B cell (primary cell): ENCODE measurements around the gene CCDC57. TPM values are rescaled to one million over a fixed set of nuclear protein-coding genes. Genes with fewer than 3 reads are reported as not detected.

Experiments
- ATAC-seq: fragments of 200-7000 bp; cut with Tn5 transposase; one replicate; pipeline ENCODE4 v1.10.0; 2021; ENCODE audit warnings: low read depth, mild to moderate bottlenecking, moderate number of reproducible peaks, moderate library complexity
- CTCF ChIA-PET: fragments of 350-600 bp; sonication (Branson Sonifier 250); formaldehyde crosslinking; loops from one replicate; lab custom pipeline; 2021; ENCODE audit warnings: antibody characterized with exemption, inconsistent platforms; lab: Charles Lee
- POLR2A ChIA-PET: fragments of 350-600 bp; sonication (Branson Sonifier 250); formaldehyde crosslinking; loops from one replicate; lab custom pipeline; 2021; ENCODE audit warnings: antibody characterized with exemption; lab: Charles Lee
- DNase-seq: peaks from one replicate; pipeline ENCODE4 v3.0.0; 2013
- H2AFZ ChIP-seq: 2 replicates; pipeline ENCODE4 v1.6.1; 2012; ENCODE audit warnings: mild to moderate bottlenecking, low read depth, low read length; ENCODE audit not compliant: insufficient read depth, poor library complexity, severe bottlenecking
- H3K27ac ChIP-seq, 2 donors: 1 replicate in 1 of 2; 2 replicates in 1 of 2; pipeline ENCODE4 v1.5.1; 2012 to 2013; ENCODE audit warnings: low read length in 2 of 2, mild to moderate bottlenecking in 2 of 2, moderate library complexity in 1 of 2
- H3K27me3 ChIP-seq, 4 experiments: fragments of 200-600 bp in 1 of 4; sonication (generic) in 1 of 4; replicated peaks in 1 of 4; 1 replicate in 2 of 4; 2 replicates in 2 of 4; pipeline versions ENCODE4 v1.6.1 to v1.7.0; 2013 to 2016; ENCODE audit warnings: low read length in 3 of 4, mild to moderate bottlenecking in 2 of 4, mixed read lengths in 1 of 4, moderate library complexity in 1 of 4; ENCODE audit not compliant: insufficient read depth in 4 of 4, control insufficient read depth in 3 of 4; ENCODE audit errors: control extremely low read depth in 1 of 4
- H3K36me3 ChIP-seq, 2 experiments: replicated peaks in 1 of 2; 1 replicate in 1 of 2; 2 replicates in 1 of 2; pipeline versions ENCODE4 v1.6.1 to v1.7.1; 2013; ENCODE audit warnings: low read length in 1 of 2; ENCODE audit not compliant: insufficient read depth in 2 of 2, control insufficient read depth in 1 of 2; ENCODE audit errors: control extremely low read depth in 1 of 2, extremely low read depth in 1 of 2
- H3K4me1 ChIP-seq, 2 donors: fragments of 200-600 bp in 1 of 2; sonication (generic) in 1 of 2; 1 replicate in 1 of 2; 2 replicates in 1 of 2; pipeline versions ENCODE4 v1.5.1 to v1.6.1; 2013 to 2017; ENCODE audit warnings: low read length in 2 of 2; ENCODE audit not compliant: control insufficient read depth in 2 of 2, insufficient read depth in 2 of 2
- H3K4me2 ChIP-seq: replicated peaks from 2 replicates; pipeline ENCODE3; 2012; ENCODE audit warnings: mild to moderate bottlenecking, low read depth, low read length; ENCODE audit not compliant: poor library complexity, severe bottlenecking
- H3K4me3 ChIP-seq, 5 experiments: fragments of 200-600 bp in 1 of 5; sonication (generic) in 1 of 5; 1 replicate in 3 of 5; 2 replicates in 2 of 5; pipeline versions ENCODE4 v1.5.1 to v1.7.0; 2011 to 2016; ENCODE audit warnings: low read length in 4 of 5, mild to moderate bottlenecking in 4 of 5, low read depth in 2 of 5, control low read depth in 1 of 5, moderate library complexity in 1 of 5; ENCODE audit not compliant: insufficient read depth in 1 of 5; ENCODE audit errors: control extremely low read depth in 1 of 5, extremely low read depth in 1 of 5
- H3K79me2 ChIP-seq: fragments of 200-600 bp; sonication (generic); one replicate; pipeline ENCODE4 v1.6.0; 2016; ENCODE audit warnings: low read length; ENCODE audit not compliant: control insufficient read depth, insufficient read depth
- H3K9ac ChIP-seq: fragments of 200-600 bp; sonication (generic); 2 replicates; pipeline ENCODE4 v1.6.1; 2017; ENCODE audit warnings: mild to moderate bottlenecking, low read length, moderate library complexity
- H3K9me3 ChIP-seq, 3 donors: one replicate each; pipeline versions ENCODE4 v1.6.1 to v1.7.1; 2013; ENCODE audit warnings: low read length in 2 of 3; ENCODE audit not compliant: control insufficient read depth in 2 of 3, insufficient read depth in 1 of 3; ENCODE audit errors: control extremely low read depth in 1 of 3
- H4K20me1 ChIP-seq: 2 replicates; pipeline ENCODE4 v1.6.0; 2012; ENCODE audit warnings: mild to moderate bottlenecking, low read length; ENCODE audit not compliant: insufficient read depth, control insufficient read depth, poor library complexity, severe bottlenecking
- H3K27ac Mint-ChIP-seq: one replicate; pipeline ENCODE4 v1.8.0; 2021; ENCODE audit warnings: mixed read lengths
- H3K27me3 Mint-ChIP-seq: one replicate; pipeline ENCODE4 v1.8.0; 2021; ENCODE audit warnings: mixed read lengths
- H3K4me1 Mint-ChIP-seq: one replicate; pipeline ENCODE4 v1.8.0; 2021; ENCODE audit warnings: mixed read lengths
- H3K4me3 Mint-ChIP-seq: one replicate; pipeline ENCODE4 v1.8.0; 2021; ENCODE audit warnings: mixed read lengths
- H3K9me3 Mint-ChIP-seq: one replicate; pipeline ENCODE4 v1.8.0; 2022; ENCODE audit warnings: mixed read lengths; ENCODE audit not compliant: insufficient read depth
- CTCF ChIP-seq: fragments of 200-600 bp; IDR thresholded peaks from one replicate; pipeline ENCODE4 v1.8.0; 2022; ENCODE audit warnings: antibody characterized with exemption, mild to moderate bottlenecking
- EZH2 ChIP-seq: IDR thresholded peaks from 2 replicates; pipeline ENCODE4 v1.6.1; 2012; ENCODE audit warnings: borderline replicate concordance, low read depth, mild to moderate bottlenecking, moderate library complexity, low read length; ENCODE audit not compliant: insufficient read depth, poor library complexity, severe bottlenecking
- WGBS: methylation state at CpG from one replicate; pipeline ENCODE4 v1.1.5; 2013; ENCODE audit warnings: missing lambda C conversion rate; ENCODE audit not compliant: insufficient coverage; 5-methylcytosine and 5-hydroxymethylcytosine counted together
- intact Hi-C: fragments of 100-400 bp; cut with micrococcal nuclease; formaldehyde crosslinking; loops from one replicate; pipeline ENCODE4 v1.10.0; 2022
- polyA plus RNA-seq: library from polyadenylated mRNA; depleted of rRNA; stranded (reverse); fragments of >200 nt; gene quantifications from 2 replicates; pipeline ENCODE4 v1.2.3, GENCODE V29; 2012
- total RNA-seq, 2 donors: library from RNA; stranded (reverse); fragments of 120-200 nt in 1 of 2; gene quantifications; 1 replicate in 1 of 2; 2 replicates in 1 of 2; pipeline versions ENCODE4 v1.2.3 to v1.2.4, GENCODE V29; 2013 to 2022

Gene CCDC57
- total and polyA plus RNA-seq, 2 donors (not counting 1 experiment from before 2014, with no cell fraction given), result 49.7 to 67.2 TPM

- Histone ChIP-seq H2AFZ (no peak overlapping the region), H3K79me2 (no peaks in the 10 kb centered on the region), H3K9ac (no peak overlapping the region), H3K9me3 (no peaks in the 10 kb centered on the region), H4K20me1 (no peaks in the 10 kb centered on the region), H3K4me3 (no peak overlapping the region), H3K36me3 (peaks cover 0 to 73% of the 10 kb centered on the region in 2 experiments), H3K4me2 (no peak overlapping the region), H3K27me3 (no peaks in the 10 kb centered on the region), H3K4me1 (no peaks in the 10 kb centered on the region), H3K27ac (no peak overlapping the region)
- Mint-ChIP-seq H3K27me3 (no peaks in the 10 kb centered on the region), H3K27ac (no peak overlapping the region), H3K4me1 (no peaks in the 10 kb centered on the region), H3K9me3 (no peaks in the 10 kb centered on the region), H3K4me3 (no peak overlapping the region)
- POLR2A ChIA-PET, result no interaction called here
- intact Hi-C loops, result no loop called here
- no peak for ATAC-seq
- TF ChIP-seq EZH2 (no peak), CTCF (no peak)
- CTCF ChIA-PET, result no interaction called here
- WGBS, result 95% methylated on average over 39 of the region's 39 CpGs
- DNase-seq, result no peak
These were observed 125.4 kb downstream of the CCDC57 start for GRCh38 chr17:82086941-82087906.
